Osteocyte (in vitro differentiated cells): ENCODE data around the gene C5orf22. TPM values are rescaled to one million over a fixed set of nuclear protein-coding genes. Genes with fewer than 3 reads are reported as not detected.

Experiments
- DNase-seq: peaks from one replicate; pipeline ENCODE4 v3.0.0; 2021; ENCODE audit warnings: mixed read lengths; ENCODE audit not compliant: unreplicated experiment; ENCODE audit errors: extremely low spot score
- H3K27ac Mint-ChIP-seq: one replicate; pipeline ENCODE4 v1.8.0; 2021; ENCODE audit warnings: mild to moderate bottlenecking, mixed read lengths; ENCODE audit not compliant: unreplicated experiment
- H3K27me3 Mint-ChIP-seq: one replicate; pipeline ENCODE4 v1.8.0; 2021; ENCODE audit warnings: mixed read lengths; ENCODE audit not compliant: unreplicated experiment
- H3K36me3 Mint-ChIP-seq: one replicate; pipeline ENCODE4 v1.8.0; 2021; ENCODE audit warnings: mixed read lengths; ENCODE audit not compliant: unreplicated experiment
- H3K4me1 Mint-ChIP-seq: one replicate; pipeline ENCODE4 v1.8.0; 2021; ENCODE audit warnings: mixed read lengths; ENCODE audit not compliant: unreplicated experiment
- H3K4me3 Mint-ChIP-seq: one replicate; pipeline ENCODE4 v1.8.0; 2021; ENCODE audit warnings: mild to moderate bottlenecking, moderate library complexity, mixed read lengths; ENCODE audit not compliant: unreplicated experiment
- H3K9me3 Mint-ChIP-seq: one replicate; pipeline ENCODE4 v1.8.0; 2021; ENCODE audit warnings: mixed read lengths; ENCODE audit not compliant: unreplicated experiment
- CTCF ChIP-seq: fragments of 200-600 bp; sonication (generic); IDR thresholded peaks from 2 replicates; pipeline ENCODE4 v1.5.0; 2021; ENCODE audit warnings: antibody characterized with exemption, mild to moderate bottlenecking, moderate library complexity
- total RNA-seq: library from RNA; stranded (reverse); gene quantifications from 2 replicates; pipeline ENCODE4 v1.2.1, GENCODE V29; 2021

C5orf22 gene
- total RNA-seq, 1 donor from 2014 or later: 27.9 TPM

- Mint-ChIP-seq H3K27me3 (peaks cover 17% of the 10 kb centered on the region), H3K27ac (no peak overlapping the region), H3K9me3 (peaks cover 6% of the 10 kb centered on the region), H3K4me3 (no peak overlapping the region), H3K4me1 (no peaks in the 10 kb centered on the region), H3K36me3 (no peaks in the 10 kb centered on the region)
- TF ChIP-seq CTCF: no peak
- DNase-seq: no peak
These were observed 51.0 kb downstream of the C5orf22 start for GRCh38 chr5:31583129-31583528.

- H3K4me1 Mint-ChIP-seq: no peaks in the 10 kb centered on the region
- H3K4me3 Mint-ChIP-seq: no peak overlapping the region
- H3K36me3 Mint-ChIP-seq: no peaks in the 10 kb centered on the region
- no peak for DNase-seq
- no peak for TF ChIP-seq CTCF
- peaks cover 10% of the 10 kb centered on the region for H3K27me3 Mint-ChIP-seq
- no peak overlapping the region for H3K27ac Mint-ChIP-seq
- H3K9me3 Mint-ChIP-seq: peaks cover 6% of the 10 kb centered on the region
These were observed 53.2 kb downstream of the C5orf22 start for GRCh38 chr5:31585166-31585894.

- Mint-ChIP-seq H3K4me3 (no peak overlapping the region), H3K36me3 (no peaks in the 10 kb centered on the region), H3K9me3 (peaks cover 6% of the 10 kb centered on the region), H3K4me1 (no peaks in the 10 kb centered on the region), H3K27ac (no peak overlapping the region), H3K27me3 (peaks cover 9% of the 10 kb centered on the region)
- TF ChIP-seq CTCF: no peak
- no peak for DNase-seq
These were observed 53.8 kb downstream of the C5orf22 start for GRCh38 chr5:31585895-31586270.

- TF ChIP-seq CTCF: no peak
- no peaks in the 10 kb centered on the region for H3K4me1 Mint-ChIP-seq
- H3K27me3 Mint-ChIP-seq: peaks cover 10% of the 10 kb centered on the region
- DNase-seq: no peak
- no peaks in the 10 kb centered on the region for H3K36me3 Mint-ChIP-seq
- peaks cover 6% of the 10 kb centered on the region for H3K9me3 Mint-ChIP-seq
- H3K4me3 Mint-ChIP-seq: no peak overlapping the region
- no peak overlapping the region for H3K27ac Mint-ChIP-seq
These were observed 55.4 kb downstream of the C5orf22 start for GRCh38 chr5:31587546-31587945.

- Mint-ChIP-seq H3K4me1 (no peaks in the 10 kb centered on the region), H3K9me3 (no peaks in the 10 kb centered on the region), H3K27ac (no peak overlapping the region), H3K36me3 (no peaks in the 10 kb centered on the region), H3K27me3 (peaks cover 51% of the 10 kb centered on the region), H3K4me3 (no peak overlapping the region)
- no peak for DNase-seq
- TF ChIP-seq CTCF: no peak
These were observed 61.6 kb downstream of the C5orf22 start for GRCh38 chr5:31593665-31594064.
